GM23338 (cell line): ENCODE results near the gene CSNK1G1. TPM values are rescaled to one million over a fixed set of nuclear protein-coding genes. Genes with fewer than 3 reads are reported as not detected.

Experiments used
- ATAC-seq: fragments of 200-7000 bp; cut with Tn5 transposase; 3 replicates; pipeline ENCODE4 v1.9.1; 2020
- DNase-seq: peaks from one replicate; pipeline ENCODE4 v3.0.0-alpha.2; 2015; ENCODE audit warnings: low spot score
- H2AFZ ChIP-seq: fragments of 200-600 bp; sonication (generic); 2 replicates; pipeline ENCODE4 v1.8.0; 2016; ENCODE audit warnings: antibody characterized with exemption, mild to moderate bottlenecking, moderate library complexity
- H3F3A ChIP-seq: fragments of 200-600 bp; sonication (generic); replicated peaks from 2 replicates; pipeline ENCODE4 v1.8.0; 2017; ENCODE audit warnings: antibody characterized with exemption, mixed run types, low read depth
- H3K27ac ChIP-seq: fragments of 200-600 bp; sonication (generic); 2 replicates; pipeline ENCODE4 v1.6.1; 2016; ENCODE audit warnings: low read depth
- H3K27me3 ChIP-seq: fragments of 200-600 bp; sonication (generic); 2 replicates; pipeline ENCODE4 v1.8.0; 2016; ENCODE audit warnings: mild to moderate bottlenecking, mixed run types, moderate library complexity; ENCODE audit not compliant: insufficient read depth
- H3K36me3 ChIP-seq: fragments of 200-600 bp; sonication (generic); 2 replicates; pipeline ENCODE4 v1.8.0; 2016; ENCODE audit warnings: mild to moderate bottlenecking; ENCODE audit not compliant: insufficient read depth
- H3K4me1 ChIP-seq: fragments of 200-600 bp; sonication (generic); 2 replicates; pipeline ENCODE4 v1.8.0; 2016; ENCODE audit warnings: mild to moderate bottlenecking, moderate library complexity; ENCODE audit not compliant: insufficient read depth
- H3K4me2 ChIP-seq: fragments of 200-600 bp; sonication (generic); 2 replicates; pipeline ENCODE4 v1.7.1; 2017; ENCODE audit warnings: mixed run types
- H3K4me3 ChIP-seq: fragments of 200-600 bp; sonication (generic); 2 replicates; pipeline ENCODE4 v1.6.1; 2016; ENCODE audit warnings: mixed run types
- H3K79me2 ChIP-seq: fragments of 200-600 bp; sonication (generic); replicated peaks from 2 replicates; pipeline ENCODE4 v1.8.0; 2017; ENCODE audit warnings: mild to moderate bottlenecking; ENCODE audit not compliant: insufficient read depth
- H3K9me2 ChIP-seq: fragments of 200-600 bp; sonication (generic); 2 replicates; pipeline ENCODE4 v1.8.0; 2017; ENCODE audit not compliant: insufficient read depth
- H4K20me1 ChIP-seq: fragments of 200-600 bp; sonication (generic); replicated peaks from 2 replicates; pipeline ENCODE4 v1.8.0; 2017; ENCODE audit warnings: mild to moderate bottlenecking; ENCODE audit not compliant: insufficient read depth
- H3K27ac Mint-ChIP-seq: 2 replicates; pipeline ENCODE4 v1.8.0; 2020; ENCODE audit warnings: inconsistent platforms, mild to moderate bottlenecking, moderate library complexity, mixed read lengths
- H3K27me3 Mint-ChIP-seq: 3 replicates; pipeline ENCODE4 v1.8.0; 2022; ENCODE audit warnings: low read depth, mild to moderate bottlenecking, moderate library complexity, mixed read lengths, inconsistent platforms; ENCODE audit not compliant: insufficient read depth, poor library complexity
- H3K36me3 Mint-ChIP-seq: 3 replicates; pipeline ENCODE4 v1.8.0; 2021; ENCODE audit warnings: low read depth, mild to moderate bottlenecking, inconsistent platforms, moderate library complexity, mixed read lengths
- H3K4me1 Mint-ChIP-seq: 3 replicates; pipeline ENCODE4 v1.8.0; 2020; ENCODE audit warnings: mild to moderate bottlenecking, inconsistent platforms, mixed read lengths
- H3K4me3 Mint-ChIP-seq: 3 replicates; pipeline ENCODE4 v1.8.0; 2021; ENCODE audit warnings: moderate library complexity, mild to moderate bottlenecking, inconsistent platforms, mixed read lengths
- H3K9me3 Mint-ChIP-seq: 3 replicates; pipeline ENCODE4 v1.8.0; 2020; ENCODE audit warnings: moderate library complexity, mild to moderate bottlenecking, inconsistent platforms, mixed read lengths
- CREB1 ChIP-seq: fragments of 250-450 bp; sonication (Bioruptor Pico); IDR thresholded peaks from 2 replicates; pipeline ENCODE4 v1.5.0; 2020; ENCODE audit warnings: low read depth, mild to moderate bottlenecking, moderate library complexity
- CTCF ChIP-seq, 2 experiments: fragments of 200-600 bp in 1 of 2; sonication (generic) in 1 of 2; conservative IDR thresholded peaks; 2 replicates each; pipeline versions ENCODE4 v1.5.1 to v1.6.1; 2016 to 2017; ENCODE audit warnings: antibody characterized with exemption in 2 of 2, low read depth in 2 of 2, mild to moderate bottlenecking in 2 of 2, moderate library complexity in 1 of 2
- EZH2 ChIP-seq: fragments of 200-600 bp; sonication (generic); IDR thresholded peaks from one replicate; pipeline ENCODE4 v1.8.0; 2017; ENCODE audit warnings: antibody characterized with exemption, mild to moderate bottlenecking, low read depth; ENCODE audit not compliant: unreplicated experiment
- EZH2phosphoT487 ChIP-seq: fragments of 200-600 bp; sonication (generic); IDR thresholded peaks from one replicate; pipeline ENCODE4 v1.8.1; 2018; ENCODE audit warnings: antibody characterized with exemption; ENCODE audit not compliant: unreplicated experiment
- JUNB ChIP-seq: IDR thresholded peaks from one replicate; pipeline ENCODE4 v1.6.1; 2016; ENCODE audit warnings: antibody characterized with exemption; ENCODE audit not compliant: unreplicated experiment
- NANOG ChIP-seq: IDR thresholded peaks from 2 replicates; pipeline ENCODE4 v1.6.1; 2016; ENCODE audit warnings: antibody characterized with exemption, borderline replicate concordance
- POLR2AphosphoS5 ChIP-seq: IDR thresholded peaks from 2 replicates; pipeline ENCODE4 v1.6.1; 2016; ENCODE audit warnings: antibody characterized with exemption, low read depth
- STAT1 ChIP-seq: IDR thresholded peaks from one replicate; pipeline ENCODE4 v1.6.1; 2016; ENCODE audit warnings: antibody characterized with exemption; ENCODE audit not compliant: unreplicated experiment
- ZNF114 ChIP-seq: fragments of 250-450 bp; sonication (Bioruptor Pico); IDR thresholded peaks from 2 replicates; pipeline ENCODE4 v1.5.0; 2020; ENCODE audit warnings: mild to moderate bottlenecking, moderate library complexity
- ZNF331 ChIP-seq: fragments of 250-450 bp; sonication (Bioruptor Pico); IDR thresholded peaks from 2 replicates; pipeline ENCODE4 v1.5.0; 2020; ENCODE audit warnings: low read depth, mild to moderate bottlenecking, moderate library complexity
- polyA plus RNA-seq: library from polyadenylated mRNA; unstranded; fragments of >200 nt; fragmentation: Nextera tagmentation; extraction: Ambion mirVana; gene quantifications from 2 replicates; pipeline ENCODE4 v1.2.1, GENCODE V29; 2016
- total RNA-seq: library from RNA; depleted of rRNA; stranded (reverse); fragments of >200 nt; shearing (Covaris generic); gene quantifications from 2 replicates; pipeline ENCODE4 v1.2.3, GENCODE V29; 2014
- TF ChIP-seq, protein P1 (sequence below): IDR thresholded peaks from one replicate; pipeline ENCODE4 v1.6.1; 2018; ENCODE audit warnings: antibody characterized with exemption; ENCODE audit not compliant: unreplicated experiment
- TF ChIP-seq, protein P2 (sequence below): fragments of 250-450 bp; sonication (Bioruptor Pico); IDR thresholded peaks from 2 replicates; pipeline ENCODE4 v1.5.0; 2020; ENCODE audit warnings: mild to moderate bottlenecking, moderate library complexity
- TF ChIP-seq, protein P3 (sequence below): IDR thresholded peaks from 2 replicates; pipeline ENCODE4 v1.6.1; 2016; ENCODE audit warnings: antibody characterized with exemption

CSNK1G1 gene
- total and polyA plus RNA-seq, 2 experiments from 2014 or later, result 9.3 to 13.4 TPM

DNA sequence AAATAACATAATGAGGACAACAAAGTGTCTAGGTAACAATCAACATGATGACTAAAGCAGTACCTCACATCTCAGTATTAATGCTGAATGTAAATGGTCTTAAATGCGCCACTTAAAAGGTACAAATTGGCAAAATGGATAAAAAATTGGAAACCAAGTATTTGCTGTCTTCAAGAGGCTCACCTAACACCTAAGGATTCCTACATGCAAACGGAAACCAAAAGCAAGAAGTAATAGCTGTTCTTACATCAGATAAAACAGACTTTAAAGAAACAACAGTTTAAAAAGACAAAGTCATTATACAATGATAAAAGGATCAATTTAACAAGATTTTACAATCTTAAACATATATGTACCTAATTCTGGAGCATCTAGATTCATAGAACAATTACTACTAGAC lies 22.5 kb downstream of the CSNK1G1 start:
- no peaks in the 10 kb centered on the region for H3K27me3 Mint-ChIP-seq
- no peak overlapping the region for H3K4me2 ChIP-seq

More for the DNA sequence above, 22.5 kb downstream of the CSNK1G1 start:
- Histone ChIP-seq H2AFZ (no peak overlapping the region), H3K27me3 (no peaks in the 10 kb centered on the region), H3K4me3 (no peak overlapping the region), H3K27ac (no peak overlapping the region), H3K36me3 (no peaks in the 10 kb centered on the region), H3K79me2 (peaks cover 15% of the 10 kb centered on the region; the same call in 1 of the 2 replicates), H3K9me2 (no peaks in the 10 kb centered on the region), H4K20me1 (no peaks in the 10 kb centered on the region), H3F3A (no peaks in the 10 kb centered on the region), H3K4me1 (no peaks in the 10 kb centered on the region)
- Mint-ChIP-seq H3K27ac (no peak overlapping the region), H3K4me3 (no peak overlapping the region), H3K36me3 (peaks cover 11% of the 10 kb centered on the region; the same call in 2 of the 3 replicates), H3K9me3 (peaks cover 8% of the 10 kb centered on the region; the same call in 2 of the 3 replicates), H3K4me1 (peaks cover 4% of the 10 kb centered on the region; the same call in 1 of the 3 replicates)
- TF ChIP-seq JUNB (no peak), ZNF114 (CRISPR knock-in tag) (no peak), CTCF (conservative IDR thresholded peaks at IDR 0.05; ENCODE audit: low read depth in 2 of 2) (no peak), EZH2phosphoT487 (no peak), EZH2 (no peak), NANOG (no peak), CREB1 (CRISPR knock-in tag) (no peak), STAT1 (no peak), ZNF331 (CRISPR knock-in tag) (no peak), POLR2AphosphoS5 (no peak)
- TF ChIP-seq, protein P1, sequence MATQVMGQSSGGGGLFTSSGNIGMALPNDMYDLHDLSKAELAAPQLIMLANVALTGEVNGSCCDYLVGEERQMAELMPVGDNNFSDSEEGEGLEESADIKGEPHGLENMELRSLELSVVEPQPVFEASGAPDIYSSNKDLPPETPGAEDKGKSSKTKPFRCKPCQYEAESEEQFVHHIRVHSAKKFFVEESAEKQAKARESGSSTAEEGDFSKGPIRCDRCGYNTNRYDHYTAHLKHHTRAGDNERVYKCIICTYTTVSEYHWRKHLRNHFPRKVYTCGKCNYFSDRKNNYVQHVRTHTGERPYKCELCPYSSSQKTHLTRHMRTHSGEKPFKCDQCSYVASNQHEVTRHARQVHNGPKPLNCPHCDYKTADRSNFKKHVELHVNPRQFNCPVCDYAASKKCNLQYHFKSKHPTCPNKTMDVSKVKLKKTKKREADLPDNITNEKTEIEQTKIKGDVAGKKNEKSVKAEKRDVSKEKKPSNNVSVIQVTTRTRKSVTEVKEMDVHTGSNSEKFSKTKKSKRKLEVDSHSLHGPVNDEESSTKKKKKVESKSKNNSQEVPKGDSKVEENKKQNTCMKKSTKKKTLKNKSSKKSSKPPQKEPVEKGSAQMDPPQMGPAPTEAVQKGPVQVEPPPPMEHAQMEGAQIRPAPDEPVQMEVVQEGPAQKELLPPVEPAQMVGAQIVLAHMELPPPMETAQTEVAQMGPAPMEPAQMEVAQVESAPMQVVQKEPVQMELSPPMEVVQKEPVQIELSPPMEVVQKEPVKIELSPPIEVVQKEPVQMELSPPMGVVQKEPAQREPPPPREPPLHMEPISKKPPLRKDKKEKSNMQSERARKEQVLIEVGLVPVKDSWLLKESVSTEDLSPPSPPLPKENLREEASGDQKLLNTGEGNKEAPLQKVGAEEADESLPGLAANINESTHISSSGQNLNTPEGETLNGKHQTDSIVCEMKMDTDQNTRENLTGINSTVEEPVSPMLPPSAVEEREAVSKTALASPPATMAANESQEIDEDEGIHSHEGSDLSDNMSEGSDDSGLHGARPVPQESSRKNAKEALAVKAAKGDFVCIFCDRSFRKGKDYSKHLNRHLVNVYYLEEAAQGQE, result no peak
- TF ChIP-seq, protein P2, sequence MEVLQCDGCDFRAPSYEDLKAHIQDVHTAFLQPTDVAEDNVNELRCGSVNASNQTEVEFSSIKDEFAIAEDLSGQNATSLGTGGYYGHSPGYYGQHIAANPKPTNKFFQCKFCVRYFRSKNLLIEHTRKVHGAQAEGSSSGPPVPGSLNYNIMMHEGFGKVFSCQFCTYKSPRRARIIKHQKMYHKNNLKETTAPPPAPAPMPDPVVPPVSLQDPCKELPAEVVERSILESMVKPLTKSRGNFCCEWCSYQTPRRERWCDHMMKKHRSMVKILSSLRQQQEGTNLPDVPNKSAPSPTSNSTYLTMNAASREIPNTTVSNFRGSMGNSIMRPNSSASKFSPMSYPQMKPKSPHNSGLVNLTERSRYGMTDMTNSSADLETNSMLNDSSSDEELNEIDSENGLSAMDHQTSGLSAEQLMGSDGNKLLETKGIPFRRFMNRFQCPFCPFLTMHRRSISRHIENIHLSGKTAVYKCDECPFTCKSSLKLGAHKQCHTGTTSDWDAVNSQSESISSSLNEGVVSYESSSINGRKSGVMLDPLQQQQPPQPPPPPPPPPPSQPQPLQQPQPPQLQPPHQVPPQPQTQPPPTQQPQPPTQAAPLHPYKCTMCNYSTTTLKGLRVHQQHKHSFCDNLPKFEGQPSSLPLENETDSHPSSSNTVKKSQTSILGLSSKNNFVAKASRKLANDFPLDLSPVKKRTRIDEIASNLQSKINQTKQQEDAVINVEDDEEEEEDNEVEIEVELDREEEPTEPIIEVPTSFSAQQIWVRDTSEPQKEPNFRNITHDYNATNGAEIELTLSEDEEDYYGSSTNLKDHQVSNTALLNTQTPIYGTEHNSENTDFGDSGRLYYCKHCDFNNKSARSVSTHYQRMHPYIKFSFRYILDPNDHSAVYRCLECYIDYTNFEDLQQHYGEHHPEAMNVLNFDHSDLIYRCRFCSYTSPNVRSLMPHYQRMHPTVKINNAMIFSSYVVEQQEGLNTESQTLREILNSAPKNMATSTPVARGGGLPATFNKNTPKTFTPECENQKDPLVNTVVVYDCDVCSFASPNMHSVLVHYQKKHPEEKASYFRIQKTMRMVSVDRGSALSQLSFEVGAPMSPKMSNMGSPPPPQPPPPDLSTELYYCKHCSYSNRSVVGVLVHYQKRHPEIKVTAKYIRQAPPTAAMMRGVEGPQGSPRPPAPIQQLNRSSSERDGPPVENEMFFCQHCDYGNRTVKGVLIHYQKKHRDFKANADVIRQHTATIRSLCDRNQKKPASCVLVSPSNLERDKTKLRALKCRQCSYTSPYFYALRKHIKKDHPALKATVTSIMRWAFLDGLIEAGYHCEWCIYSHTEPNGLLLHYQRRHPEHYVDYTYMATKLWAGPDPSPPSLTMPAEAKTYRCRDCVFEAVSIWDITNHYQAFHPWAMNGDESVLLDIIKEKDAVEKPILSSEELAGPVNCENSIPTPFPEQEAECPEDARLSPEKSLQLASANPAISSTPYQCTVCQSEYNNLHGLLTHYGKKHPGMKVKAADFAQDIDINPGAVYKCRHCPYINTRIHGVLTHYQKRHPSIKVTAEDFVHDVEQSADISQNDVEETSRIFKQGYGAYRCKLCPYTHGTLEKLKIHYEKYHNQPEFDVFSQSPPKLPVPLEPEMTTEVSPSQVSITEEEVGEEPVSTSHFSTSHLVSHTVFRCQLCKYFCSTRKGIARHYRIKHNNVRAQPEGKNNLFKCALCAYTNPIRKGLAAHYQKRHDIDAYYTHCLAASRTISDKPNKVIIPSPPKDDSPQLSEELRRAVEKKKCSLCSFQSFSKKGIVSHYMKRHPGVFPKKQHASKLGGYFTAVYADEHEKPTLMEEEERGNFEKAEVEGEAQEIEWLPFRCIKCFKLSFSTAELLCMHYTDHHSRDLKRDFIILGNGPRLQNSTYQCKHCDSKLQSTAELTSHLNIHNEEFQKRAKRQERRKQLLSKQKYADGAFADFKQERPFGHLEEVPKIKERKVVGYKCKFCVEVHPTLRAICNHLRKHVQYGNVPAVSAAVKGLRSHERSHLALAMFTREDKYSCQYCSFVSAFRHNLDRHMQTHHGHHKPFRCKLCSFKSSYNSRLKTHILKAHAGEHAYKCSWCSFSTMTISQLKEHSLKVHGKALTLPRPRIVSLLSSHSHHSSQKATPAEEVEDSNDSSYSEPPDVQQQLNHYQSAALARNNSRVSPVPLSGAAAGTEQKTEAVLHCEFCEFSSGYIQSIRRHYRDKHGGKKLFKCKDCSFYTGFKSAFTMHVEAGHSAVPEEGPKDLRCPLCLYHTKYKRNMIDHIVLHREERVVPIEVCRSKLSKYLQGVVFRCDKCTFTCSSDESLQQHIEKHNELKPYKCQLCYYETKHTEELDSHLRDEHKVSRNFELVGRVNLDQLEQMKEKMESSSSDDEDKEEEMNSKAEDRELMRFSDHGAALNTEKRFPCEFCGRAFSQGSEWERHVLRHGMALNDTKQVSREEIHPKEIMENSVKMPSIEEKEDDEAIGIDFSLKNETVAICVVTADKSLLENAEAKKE (CRISPR knock-in tag), result no peak
- TF ChIP-seq, protein P3, sequence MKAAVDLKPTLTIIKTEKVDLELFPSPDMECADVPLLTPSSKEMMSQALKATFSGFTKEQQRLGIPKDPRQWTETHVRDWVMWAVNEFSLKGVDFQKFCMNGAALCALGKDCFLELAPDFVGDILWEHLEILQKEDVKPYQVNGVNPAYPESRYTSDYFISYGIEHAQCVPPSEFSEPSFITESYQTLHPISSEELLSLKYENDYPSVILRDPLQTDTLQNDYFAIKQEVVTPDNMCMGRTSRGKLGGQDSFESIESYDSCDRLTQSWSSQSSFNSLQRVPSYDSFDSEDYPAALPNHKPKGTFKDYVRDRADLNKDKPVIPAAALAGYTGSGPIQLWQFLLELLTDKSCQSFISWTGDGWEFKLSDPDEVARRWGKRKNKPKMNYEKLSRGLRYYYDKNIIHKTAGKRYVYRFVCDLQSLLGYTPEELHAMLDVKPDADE, result no peak
- ATAC-seq, result no peak
- no peak for DNase-seq
